A549 treated with dexamethasone at 1 μM for 4 hours (cell line): ENCODE results near the gene TRIM9. TPM values are rescaled to one million over a fixed set of nuclear protein-coding genes. Genes with fewer than 3 reads are reported as not detected.

Experiments
- total RNA-seq: library from RNA; stranded (reverse); fragments of 200-300 nt; extraction: Qiagen RNA extraction; gene quantifications from 5 replicates; pipeline ENCODE4 v1.2.3, GENCODE V29; 2022

Gene TRIM9
- total RNA-seq: 9.3 to 17.1 TPM (median 15.5 TPM) in 5 replicates

GRCh38 chr14:51094901-51095853 is at the start of gene TRIM9:
TRIM9 (minus strand) TSS chr14:51095105; CDS start chr14:51094939, 166 bp downstream.

DNA sequence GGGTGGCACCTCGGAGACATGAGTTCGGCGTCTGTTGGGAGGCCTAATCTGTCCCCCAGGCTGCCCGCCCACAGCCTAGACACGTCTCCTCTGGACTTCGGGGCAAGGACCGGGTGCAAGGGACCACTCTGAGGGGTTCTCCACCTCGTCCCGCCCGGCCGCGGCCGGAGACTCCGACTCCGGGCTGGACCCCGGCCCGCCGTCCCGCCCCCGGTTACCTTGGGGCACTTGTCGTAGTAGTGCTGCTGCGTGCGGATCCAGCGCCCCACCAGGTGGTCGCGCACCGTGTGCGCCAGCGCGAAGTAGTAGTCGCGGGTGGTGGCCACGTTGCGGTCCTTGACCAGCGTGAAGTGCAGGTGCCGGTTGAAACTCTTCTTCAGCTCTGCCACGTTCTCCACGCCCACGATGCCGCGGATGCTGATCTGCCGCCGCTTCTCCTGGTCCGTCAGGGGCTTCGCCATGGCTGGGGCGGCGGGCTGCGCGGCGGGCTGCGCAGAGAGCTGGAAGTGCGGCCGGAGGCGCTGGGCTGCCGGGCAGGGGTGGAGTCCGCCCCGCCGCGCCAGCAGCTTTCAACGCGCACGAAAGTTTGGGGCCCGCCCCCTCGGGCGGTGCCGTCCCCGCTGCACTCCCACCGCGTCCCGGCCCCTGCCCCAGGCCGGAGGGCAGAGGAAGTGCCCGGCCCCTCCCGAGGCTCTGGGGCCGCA is 150.8 kb downstream of the TRIM9 start, which contains the start of gene PYGL:
TSS of gene PYGL (minus strand) at position 541 of the 704 bp plus-strand sequence. CDS start at position 461, 80 bp downstream.

Other genes with a start within 250 kb of the TRIM9 start
- not detected in 5 replicates for gene ABHD12B, start 223.1 kb downstream of the TRIM9 start, total RNA-seq
- 141 to 181 TPM (median 174 TPM) in 5 replicates for gene PYGL, start 150.6 kb downstream of the TRIM9 start, total RNA-seq
- 36.0 to 49.7 TPM (median 42.6 TPM) in 5 replicates for gene TMX1, start 145.1 kb upstream of the TRIM9 start, total RNA-seq